Stimulated activated memory B cell treated with anti-CD40 and anti-IgM and Interleukin-4, amounts not matched to agents 10 μg/mL and 1 μg/mL and 100 μg/mL, for 72 hours (primary cell): ENCODE results near the gene RNF17.

Experiments
- ATAC-seq: fragments of 150-1000 bp; cut with Tn5 transposase; 2 replicates; pipeline ENCODE4 v1.10.0; 2021
- H3K27ac Mint-ChIP-seq: one replicate; pipeline ENCODE4 v1.8.0; 2022; ENCODE audit warnings: mild to moderate bottlenecking, mixed read lengths
- H3K27me3 Mint-ChIP-seq: one replicate; pipeline ENCODE4 v1.8.0; 2022; ENCODE audit warnings: mixed read lengths
- H3K36me3 Mint-ChIP-seq: one replicate; pipeline ENCODE4 v1.8.0; 2022; ENCODE audit warnings: mixed read lengths
- H3K4me1 Mint-ChIP-seq: one replicate; pipeline ENCODE4 v1.8.0; 2022; ENCODE audit warnings: mixed read lengths
- H3K4me3 Mint-ChIP-seq: one replicate; pipeline ENCODE4 v1.8.0; 2022; ENCODE audit warnings: mild to moderate bottlenecking, moderate library complexity, mixed read lengths
- H3K9me3 Mint-ChIP-seq: one replicate; pipeline ENCODE4 v1.8.0; 2022; ENCODE audit warnings: mixed read lengths

Gene RNF17

GRCh38 chr13:24861617-24862362 is 97.8 kb downstream of the RNF17 start:
- no peak for ATAC-seq
- H3K27ac Mint-ChIP-seq = no peak overlapping the region
- H3K4me1 Mint-ChIP-seq = no peaks in the 10 kb centered on the region
- H3K9me3 Mint-ChIP-seq = no peaks in the 10 kb centered on the region
- H3K27me3 Mint-ChIP-seq = peaks cover 6% of the 10 kb centered on the region
- no peak overlapping the region for H3K4me3 Mint-ChIP-seq
- H3K36me3 Mint-ChIP-seq = no peaks in the 10 kb centered on the region

DNA sequence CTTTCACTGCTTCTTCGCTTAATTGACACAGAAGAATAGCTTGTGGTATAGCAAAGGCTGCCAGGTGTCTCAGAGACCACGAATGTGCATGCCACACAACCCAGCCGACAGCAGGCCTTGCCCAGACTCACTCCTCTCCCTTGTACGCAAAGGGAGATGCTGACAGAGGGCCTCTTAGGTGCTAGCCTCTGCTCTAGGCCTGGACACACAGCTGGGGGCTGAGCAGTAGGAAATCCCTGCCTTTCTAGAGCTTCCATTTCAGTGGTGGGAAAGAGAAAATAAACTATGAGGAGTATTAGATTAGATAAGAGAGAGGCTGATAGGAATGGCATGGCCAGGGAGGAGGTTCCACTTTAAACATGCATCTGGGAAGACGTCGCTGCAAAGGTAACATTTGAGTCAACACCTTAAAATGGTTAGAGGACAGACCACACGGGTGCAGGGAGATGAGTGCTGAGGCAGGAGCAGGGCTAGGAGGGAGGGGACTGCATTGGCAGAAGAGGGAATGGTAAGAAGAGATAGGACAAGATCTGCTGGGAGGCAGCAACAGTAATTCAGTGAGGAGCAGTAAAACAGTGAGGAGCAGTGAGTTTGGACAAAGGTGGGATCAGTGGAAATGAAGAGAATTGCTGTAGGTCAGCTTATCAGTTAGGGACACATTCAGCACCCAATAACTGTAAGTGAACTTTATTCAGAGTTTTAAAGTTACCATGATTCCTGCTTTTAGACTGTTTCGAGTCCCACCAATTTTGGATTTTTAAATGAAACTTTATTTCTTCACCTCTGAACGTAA is 100.0 kb downstream of the RNF17 start:
- no peak overlapping the region for H3K4me3 Mint-ChIP-seq
- H3K27me3 Mint-ChIP-seq = peaks cover 7% of the 10 kb centered on the region
- no peak overlapping the region for H3K27ac Mint-ChIP-seq
- ATAC-seq = peak; percentile 48
- H3K9me3 Mint-ChIP-seq = no peaks in the 10 kb centered on the region
- H3K36me3 Mint-ChIP-seq = no peaks in the 10 kb centered on the region
- H3K4me1 Mint-ChIP-seq = no peaks in the 10 kb centered on the region

DNA sequence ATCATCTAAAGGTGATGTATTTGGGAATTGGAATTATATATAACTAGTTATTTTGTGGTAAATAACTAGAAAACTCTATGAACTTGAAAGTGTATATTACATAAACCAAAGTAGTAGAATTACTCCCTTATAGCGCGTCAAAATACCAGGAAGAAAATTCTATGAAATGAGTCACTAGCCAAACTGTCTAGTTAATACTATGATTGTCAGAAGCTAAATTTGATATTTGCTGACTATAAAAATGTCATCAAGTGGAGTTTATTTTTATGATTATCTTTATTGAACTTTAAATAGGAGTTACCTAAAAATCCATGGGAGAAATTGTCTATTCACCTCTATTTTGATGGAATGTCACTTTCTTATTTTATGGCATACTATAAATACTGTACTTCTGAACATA is 100.6 kb downstream of the RNF17 start:
- Mint-ChIP-seq H3K27ac (no peak overlapping the region), H3K4me3 (no peak overlapping the region), H3K36me3 (no peaks in the 10 kb centered on the region), H3K9me3 (no peaks in the 10 kb centered on the region), H3K4me1 (no peaks in the 10 kb centered on the region), H3K27me3 (peaks cover 11% of the 10 kb centered on the region)
- ATAC-seq = no peak

DNA sequence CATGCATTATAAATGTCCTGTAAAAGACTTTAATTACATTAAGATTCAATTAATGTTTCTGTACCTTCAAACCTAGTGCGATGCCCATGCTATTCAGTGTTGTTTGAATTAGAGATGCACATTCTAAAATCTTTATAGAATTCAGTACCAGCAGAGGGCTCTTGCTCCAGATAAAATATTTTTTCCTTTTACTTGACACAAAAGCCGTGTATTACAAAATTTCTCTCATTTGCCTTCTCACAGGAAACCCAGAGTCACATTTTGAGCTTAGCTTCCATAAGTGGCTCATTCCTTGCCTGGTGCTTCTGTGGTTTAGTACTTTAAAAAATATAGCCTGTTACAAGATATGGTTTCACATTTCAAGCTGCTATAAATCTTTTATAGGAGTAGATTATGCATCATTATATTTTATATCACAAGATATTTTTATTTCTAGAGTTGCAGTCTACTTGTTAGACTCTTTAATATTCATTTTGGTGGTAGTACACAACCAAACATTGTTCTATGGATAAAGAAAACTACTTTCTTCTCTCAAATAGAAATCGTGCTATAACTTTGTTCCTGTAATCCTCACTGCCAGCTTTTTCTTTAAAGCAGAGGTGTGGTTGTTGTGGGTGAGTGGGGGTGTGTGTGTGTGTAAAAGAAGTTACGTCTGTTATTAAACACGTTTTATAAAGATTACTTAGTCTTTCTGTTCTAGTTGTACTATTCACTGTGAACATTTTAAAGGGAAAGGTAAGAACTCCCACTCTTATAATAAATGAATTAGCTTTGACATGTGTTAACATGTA is 101.4 kb downstream of the RNF17 start:
- Mint-ChIP-seq H3K4me1 (no peaks in the 10 kb centered on the region), H3K36me3 (no peaks in the 10 kb centered on the region), H3K4me3 (no peak overlapping the region), H3K27ac (no peak overlapping the region), H3K27me3 (peaks cover 11% of the 10 kb centered on the region), H3K9me3 (no peaks in the 10 kb centered on the region)
- no peak for ATAC-seq

DNA sequence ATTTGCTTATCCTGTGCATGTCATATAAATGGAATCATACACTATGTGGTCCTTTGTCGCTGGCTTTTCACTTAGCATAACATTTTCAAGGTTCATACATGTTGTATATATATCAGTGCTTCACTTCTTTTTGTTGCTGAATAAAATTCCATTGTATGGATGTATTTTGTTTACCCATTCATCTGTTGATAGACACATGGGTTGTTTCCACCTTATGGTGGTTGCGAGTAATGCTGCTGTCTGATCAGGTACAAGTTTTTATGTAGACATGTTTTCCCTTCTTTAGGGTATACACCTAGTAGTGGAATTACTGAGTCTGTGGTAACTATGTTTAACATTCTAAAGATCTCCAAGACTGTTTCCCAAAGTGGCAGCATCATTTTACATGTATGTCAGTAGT is 102.5 kb downstream of the RNF17 start:
- Mint-ChIP-seq H3K4me3 (no peak overlapping the region), H3K36me3 (no peaks in the 10 kb centered on the region), H3K27me3 (peaks cover 11% of the 10 kb centered on the region), H3K27ac (no peak overlapping the region), H3K4me1 (no peaks in the 10 kb centered on the region), H3K9me3 (no peaks in the 10 kb centered on the region)
- ATAC-seq = no peak

- peaks cover 26% of the 10 kb centered on the region for H3K27me3 Mint-ChIP-seq
- H3K4me1 Mint-ChIP-seq = no peaks in the 10 kb centered on the region
- no peak overlapping the region for H3K27ac Mint-ChIP-seq
- ATAC-seq = no peak
- H3K9me3 Mint-ChIP-seq = no peaks in the 10 kb centered on the region
- H3K36me3 Mint-ChIP-seq = no peaks in the 10 kb centered on the region
- H3K4me3 Mint-ChIP-seq = no peak overlapping the region
Measured at GRCh38 chr13:24868874-24869273, 104.9 kb downstream of the RNF17 start.

DNA sequence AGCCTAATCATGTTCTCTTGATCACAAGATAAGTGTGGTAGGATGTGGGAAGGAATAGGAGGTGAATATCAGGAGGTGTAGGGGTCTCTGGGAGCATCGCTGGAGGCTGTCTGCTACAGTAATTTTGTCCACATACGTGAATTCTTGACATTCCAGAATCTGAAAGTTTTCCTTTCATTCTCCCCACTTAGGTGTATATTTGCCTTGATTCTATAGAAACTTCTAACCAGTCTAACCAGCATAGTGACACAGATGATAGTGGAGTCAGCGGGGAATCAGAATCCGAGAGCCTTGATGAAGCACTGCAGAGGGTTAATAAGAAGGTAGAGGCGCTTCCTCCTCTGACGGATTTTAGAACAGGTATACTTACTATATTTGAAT is 106.4 kb downstream of the RNF17 start:
- no peaks in the 10 kb centered on the region for H3K4me1 Mint-ChIP-seq
- no peaks in the 10 kb centered on the region for H3K36me3 Mint-ChIP-seq
- peaks cover 26% of the 10 kb centered on the region for H3K27me3 Mint-ChIP-seq
- H3K9me3 Mint-ChIP-seq = no peaks in the 10 kb centered on the region
- no peak overlapping the region for H3K27ac Mint-ChIP-seq
- no peak overlapping the region for H3K4me3 Mint-ChIP-seq
- no peak for ATAC-seq

DNA sequence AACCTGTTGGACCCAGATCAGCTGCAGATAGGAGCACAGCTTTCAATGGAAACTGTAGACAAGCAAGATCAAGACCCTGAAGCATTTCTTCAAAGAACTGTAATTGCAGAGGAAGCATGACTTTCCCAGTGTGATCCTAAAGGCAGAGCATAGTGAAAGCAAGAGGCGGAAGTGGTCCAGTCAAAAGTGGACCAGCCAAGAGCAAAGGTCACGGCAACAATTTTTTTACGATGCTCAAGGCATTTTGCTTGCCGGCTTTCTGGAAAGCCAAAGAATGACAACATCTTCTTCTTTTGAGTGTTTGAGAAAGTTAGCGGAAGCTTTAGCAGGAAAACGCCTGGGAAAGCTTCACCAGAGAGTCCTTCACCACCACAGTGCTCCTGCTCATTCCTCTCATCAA is 111.6 kb downstream of the RNF17 start:
- Mint-ChIP-seq H3K4me3 (no peak overlapping the region), H3K9me3 (no peaks in the 10 kb centered on the region), H3K36me3 (no peaks in the 10 kb centered on the region), H3K4me1 (no peaks in the 10 kb centered on the region), H3K27me3 (peaks cover 23% of the 10 kb centered on the region), H3K27ac (no peak overlapping the region)
- ATAC-seq = no peak

DNA sequence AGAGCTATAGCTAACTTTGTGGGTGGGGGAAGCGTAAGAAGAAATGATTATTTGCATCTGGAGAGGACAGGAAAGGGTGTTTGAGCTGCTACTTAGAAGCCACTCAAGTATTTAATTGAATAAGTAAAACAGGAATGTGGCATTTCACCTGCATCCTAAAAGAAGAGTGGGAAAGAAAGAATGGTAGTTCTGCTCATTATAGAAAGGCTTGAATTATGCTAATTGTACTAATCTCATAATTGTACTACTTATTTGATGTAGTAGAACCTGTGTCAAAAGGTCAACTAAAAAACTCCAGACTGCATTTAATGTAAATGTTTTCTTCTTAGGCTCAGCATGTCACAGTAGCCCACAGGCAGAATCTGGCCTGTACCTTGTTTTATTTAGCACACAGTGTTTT is 113.6 kb downstream of the RNF17 start:
- no peak overlapping the region for H3K27ac Mint-ChIP-seq

DNA sequence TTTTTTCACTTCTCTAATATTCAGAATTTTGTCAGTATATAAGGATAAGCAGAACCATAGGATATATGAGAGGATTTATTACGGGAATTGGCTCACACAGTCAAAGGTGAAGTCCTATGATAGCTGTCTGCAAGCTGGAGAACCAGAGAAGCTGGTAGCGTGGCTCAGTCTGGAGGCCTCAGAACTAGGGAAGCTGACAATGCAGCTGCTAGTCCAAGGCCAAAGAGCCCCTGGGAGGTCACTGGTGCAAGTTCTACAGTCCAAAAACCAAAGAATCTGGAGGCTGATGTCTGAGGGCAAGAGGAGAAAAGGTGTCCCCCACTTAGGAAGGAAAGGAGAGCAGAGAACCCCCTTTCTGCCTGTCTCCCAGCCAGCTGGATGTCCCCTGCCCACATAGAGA is 114.4 kb downstream of the RNF17 start:
- Mint-ChIP-seq H3K4me3 (no peak overlapping the region), H3K4me1 (no peaks in the 10 kb centered on the region), H3K36me3 (peaks cover 9% of the 10 kb centered on the region), H3K27me3 (peaks cover 8% of the 10 kb centered on the region), H3K9me3 (no peaks in the 10 kb centered on the region), H3K27ac (no peak overlapping the region)
- ATAC-seq = no peak

More for the DNA sequence above, 113.6 kb downstream of the RNF17 start:
- peaks cover 16% of the 10 kb centered on the region for H3K27me3 Mint-ChIP-seq
- H3K4me1 Mint-ChIP-seq = no peaks in the 10 kb centered on the region
- H3K36me3 Mint-ChIP-seq = peaks cover 3% of the 10 kb centered on the region
- no peaks in the 10 kb centered on the region for H3K9me3 Mint-ChIP-seq
- no peak overlapping the region for H3K4me3 Mint-ChIP-seq
- ATAC-seq = no peak

DNA sequence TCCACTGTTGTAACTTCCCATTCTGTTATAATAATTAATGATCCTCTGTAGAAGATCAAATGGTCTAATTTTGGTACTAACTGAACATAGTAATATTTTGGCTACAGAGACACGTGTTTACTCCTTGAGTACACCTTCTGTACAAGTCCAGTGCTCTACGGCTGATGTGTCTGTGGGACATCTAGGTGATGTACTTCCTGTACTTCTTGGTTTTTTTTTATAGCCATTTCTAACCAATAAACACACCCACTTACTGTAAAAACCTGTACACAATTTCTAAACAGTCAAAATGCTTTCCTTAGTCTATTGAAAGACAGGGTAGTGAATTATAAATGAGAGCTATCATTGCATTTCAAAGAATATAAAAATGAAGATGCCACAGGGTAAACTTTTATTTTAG is 118.7 kb downstream of the RNF17 start:
- no peak overlapping the region for H3K27ac Mint-ChIP-seq
- ATAC-seq = no peak
- no peaks in the 10 kb centered on the region for H3K27me3 Mint-ChIP-seq
- peaks cover under 1% of the 10 kb centered on the region for H3K4me1 Mint-ChIP-seq
- no peaks in the 10 kb centered on the region for H3K9me3 Mint-ChIP-seq
- H3K4me3 Mint-ChIP-seq = no peak overlapping the region
- H3K36me3 Mint-ChIP-seq = peaks cover 35% of the 10 kb centered on the region

GRCh38 chr13:24887759-24888158 is 123.8 kb downstream of the RNF17 start:
- no peaks in the 10 kb centered on the region for H3K9me3 Mint-ChIP-seq
- H3K27ac Mint-ChIP-seq = peak overlapping the region; percentile 10
- peak; percentile 87 for ATAC-seq
- H3K4me3 Mint-ChIP-seq = no peak overlapping the region
- H3K4me1 Mint-ChIP-seq = peaks cover 34% of the 10 kb centered on the region
- H3K27me3 Mint-ChIP-seq = no peaks in the 10 kb centered on the region
- peaks cover 67% of the 10 kb centered on the region for H3K36me3 Mint-ChIP-seq

- H3K4me1 Mint-ChIP-seq = peaks cover 34% of the 10 kb centered on the region
- peak; percentile 76 for ATAC-seq
- H3K27me3 Mint-ChIP-seq = no peaks in the 10 kb centered on the region
- no peak overlapping the region for H3K4me3 Mint-ChIP-seq
- H3K9me3 Mint-ChIP-seq = no peaks in the 10 kb centered on the region
- peaks cover 70% of the 10 kb centered on the region for H3K36me3 Mint-ChIP-seq
- H3K27ac Mint-ChIP-seq = peak overlapping the region; percentile 10
Measured at GRCh38 chr13:24888291-24888931, 124.4 kb downstream of the RNF17 start.

- no peak for ATAC-seq
- Mint-ChIP-seq H3K27ac (peak overlapping the region; percentile 0), H3K4me3 (no peak overlapping the region), H3K9me3 (no peaks in the 10 kb centered on the region), H3K4me1 (peaks cover 34% of the 10 kb centered on the region), H3K27me3 (no peaks in the 10 kb centered on the region), H3K36me3 (peaks cover 70% of the 10 kb centered on the region)
Measured at GRCh38 chr13:24890256-24890655, 126.3 kb downstream of the RNF17 start.

DNA sequence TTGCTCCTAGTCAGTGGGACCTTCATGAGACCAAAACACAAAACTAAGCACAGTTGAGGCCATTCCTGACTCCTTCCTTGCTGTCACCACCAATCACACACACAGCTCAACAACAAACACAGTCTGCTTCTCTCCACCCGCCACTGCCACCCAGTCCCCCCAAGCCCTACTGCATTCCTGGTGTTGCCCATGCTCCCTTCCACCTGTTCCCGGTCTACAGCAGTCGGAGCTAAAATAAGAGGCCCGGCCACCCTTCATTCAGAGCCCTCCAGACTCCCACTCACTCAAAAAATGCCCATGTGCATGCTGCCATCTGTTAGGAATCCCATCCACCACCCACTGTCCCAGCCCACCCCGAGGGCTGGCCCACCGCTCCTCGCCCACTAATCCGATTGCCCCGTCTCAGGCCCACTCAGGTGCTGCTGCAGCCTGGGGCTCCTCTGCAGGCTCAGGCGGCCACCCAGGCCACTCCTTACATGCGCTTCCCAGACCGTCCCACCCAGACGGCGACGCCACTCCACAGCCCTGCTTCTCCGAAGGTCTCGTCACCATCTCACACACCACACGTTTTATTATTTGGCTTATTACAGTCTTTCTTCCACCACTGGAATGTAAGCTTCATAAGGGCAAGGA is 127.6 kb downstream of the RNF17 start:
- Mint-ChIP-seq H3K27me3 (no peaks in the 10 kb centered on the region), H3K36me3 (peaks cover 66% of the 10 kb centered on the region), H3K9me3 (no peaks in the 10 kb centered on the region), H3K4me3 (no peak overlapping the region), H3K4me1 (peaks cover 34% of the 10 kb centered on the region), H3K27ac (peak overlapping the region; percentile 0)
- ATAC-seq = no peak
